OCI-LY3 (cell line): ENCODE data around the gene FSTL4.

Experiments
- CTCF ChIP-seq: fragments of 200-600, 300-600 bp; sonication (generic); IDR thresholded peaks from 2 replicates; pipeline ENCODE4 v1.5.1; 2014; ENCODE audit warnings: antibody characterized with exemption, low read length, low read depth
- EZH2phosphoT487 ChIP-seq: fragments of 200-600 bp; shearing (Covaris generic); IDR thresholded peaks from 2 replicates; pipeline ENCODE4 v1.6.1; 2018; ENCODE audit warnings: antibody characterized with exemption, mixed run types, low read depth

GRCh38 chr5:133386662-133387061, 225.7 kb downstream of the FSTL4 start:
- TF ChIP-seq CTCF, result no peak
- TF ChIP-seq EZH2phosphoT487, result no peak
